SK-N-SH treated with all-trans-retinoic acid at 6 μM for 48 hours (cell line): ENCODE data around the gene TNFRSF18.
"Not testable (repeated sequence)": the region's sequence is repeated elsewhere in the genome, so short reads cannot be mapped to it uniquely, and the experiment has no call there.

Source experiments
- ATAC-seq: fragments of 200-7000 bp; cut with Tn5 transposase; 3 replicates; pipeline ENCODE4 v1.9.1; 2020; ENCODE audit warnings: mild to moderate bottlenecking, moderate library complexity
- ARNTL ChIP-seq: fragments of 450-650 bp; formaldehyde crosslinking; IDR thresholded peaks from 2 replicates; pipeline ENCODE4 v1.5.0; 2020; ENCODE audit warnings: low read depth, mild to moderate bottlenecking, moderate library complexity, borderline replicate concordance
- BACH2 ChIP-seq: fragments of 250-450 bp; sonication (Bioruptor Pico); IDR thresholded peaks from 2 replicates; pipeline ENCODE4 v1.9.0; 2021; ENCODE audit warnings: mild to moderate bottlenecking, borderline replicate concordance
- CSDC2 ChIP-seq: fragments of 250-450 bp; sonication (Bioruptor Pico); IDR thresholded peaks from 2 replicates; pipeline ENCODE4 v1.5.0; 2020; ENCODE audit warnings: mild to moderate bottlenecking, moderate library complexity
- ESRRG ChIP-seq: fragments of 250-450 bp; sonication (Bioruptor Pico); IDR thresholded peaks from 2 replicates; pipeline ENCODE4 v1.6.1; 2021; ENCODE audit warnings: mild to moderate bottlenecking
- GLIS3 ChIP-seq: fragments of 250-450 bp; sonication (Bioruptor Pico); IDR thresholded peaks from 2 replicates; pipeline ENCODE4 v1.5.0; 2020; ENCODE audit warnings: mild to moderate bottlenecking, moderate library complexity
- ISL1 ChIP-seq: fragments of 250-450 bp; sonication (Bioruptor Pico); IDR thresholded peaks from 2 replicates; pipeline ENCODE4 v2.1.2; 2022; ENCODE audit warnings: mild to moderate bottlenecking, moderate library complexity
- OSR1 ChIP-seq: fragments of 250-450 bp; sonication (Bioruptor Pico); IDR thresholded peaks from 2 replicates; pipeline ENCODE4 v1.8.0; 2022; ENCODE audit warnings: moderate library complexity, mild to moderate bottlenecking, inconsistent platforms
- PPARA ChIP-seq: fragments of 250-450 bp; sonication (Bioruptor Pico); IDR thresholded peaks from 2 replicates; pipeline ENCODE4 v1.5.0; 2020; ENCODE audit warnings: mild to moderate bottlenecking, borderline replicate concordance
- RARB ChIP-seq: fragments of 250-450 bp; sonication (Bioruptor Pico); IDR thresholded peaks from 2 replicates; pipeline ENCODE4 v1.8.0; 2021; ENCODE audit warnings: mild to moderate bottlenecking, moderate library complexity
- SNAI2 ChIP-seq: fragments of 250-450 bp; sonication (Bioruptor Pico); IDR thresholded peaks from 2 replicates; pipeline ENCODE4 v1.5.0; 2020; ENCODE audit warnings: mild to moderate bottlenecking, moderate library complexity
- TCF4 ChIP-seq: fragments of 250-450 bp; sonication (Bioruptor Pico); IDR thresholded peaks from 2 replicates; pipeline ENCODE4 v1.8.0; 2021; ENCODE audit warnings: mild to moderate bottlenecking, moderate library complexity, borderline replicate concordance
- TOX ChIP-seq: fragments of 250-450 bp; sonication (Bioruptor Pico); IDR thresholded peaks from 2 replicates; pipeline ENCODE4 v1.8.0; 2021; ENCODE audit warnings: mild to moderate bottlenecking, moderate library complexity, borderline replicate concordance
- ZC3H10 ChIP-seq: fragments of 250-450 bp; sonication (Bioruptor Pico); IDR thresholded peaks from 2 replicates; pipeline ENCODE4 v1.5.1; 2021; ENCODE audit warnings: mild to moderate bottlenecking, moderate library complexity
- ZFP3 ChIP-seq: fragments of 250-450 bp; sonication (Bioruptor Pico); IDR thresholded peaks from 2 replicates; pipeline ENCODE4 v1.5.0; 2020; ENCODE audit warnings: mild to moderate bottlenecking, moderate library complexity
- ZNF565 ChIP-seq: fragments of 450-650 bp; formaldehyde crosslinking; conservative IDR thresholded peaks from 2 replicates; pipeline ENCODE4 v1.5.0; 2020; ENCODE audit warnings: low read depth, mild to moderate bottlenecking, moderate library complexity
- ZNF70 ChIP-seq: fragments of 450-650 bp; formaldehyde crosslinking; IDR thresholded peaks from 2 replicates; pipeline ENCODE4 v1.5.0; 2020; ENCODE audit warnings: mild to moderate bottlenecking, moderate library complexity
- TF ChIP-seq, protein P1 (sequence below): fragments of 250-450 bp; sonication (Bioruptor Pico); IDR thresholded peaks from 2 replicates; pipeline ENCODE4 v1.5.1; 2020; ENCODE audit warnings: low read depth, mild to moderate bottlenecking, moderate library complexity
- TF ChIP-seq, protein P2 (sequence below): fragments of 250-450 bp; sonication (Bioruptor Pico); IDR thresholded peaks from 2 replicates; pipeline ENCODE4 v1.5.1; 2021; ENCODE audit warnings: mild to moderate bottlenecking, moderate library complexity
- TF ChIP-seq, protein P3 (sequence below): fragments of 250-450 bp; sonication (Bioruptor Pico); IDR thresholded peaks from 2 replicates; pipeline ENCODE4 v1.5.0; 2020; ENCODE audit warnings: mild to moderate bottlenecking, moderate library complexity
- TF ChIP-seq, protein P4 (sequence below): fragments of 250-450 bp; sonication (Bioruptor Pico); IDR thresholded peaks from 2 replicates; pipeline ENCODE4 v1.8.0; 2021; ENCODE audit warnings: low read depth, mild to moderate bottlenecking, moderate library complexity, borderline replicate concordance
- TF ChIP-seq, protein P5 (sequence below): fragments of 250-450 bp; sonication (Bioruptor Pico); IDR thresholded peaks from 2 replicates; pipeline ENCODE4 v1.8.0; 2020; ENCODE audit warnings: mild to moderate bottlenecking, moderate library complexity, borderline replicate concordance

Gene TNFRSF18

DNA sequence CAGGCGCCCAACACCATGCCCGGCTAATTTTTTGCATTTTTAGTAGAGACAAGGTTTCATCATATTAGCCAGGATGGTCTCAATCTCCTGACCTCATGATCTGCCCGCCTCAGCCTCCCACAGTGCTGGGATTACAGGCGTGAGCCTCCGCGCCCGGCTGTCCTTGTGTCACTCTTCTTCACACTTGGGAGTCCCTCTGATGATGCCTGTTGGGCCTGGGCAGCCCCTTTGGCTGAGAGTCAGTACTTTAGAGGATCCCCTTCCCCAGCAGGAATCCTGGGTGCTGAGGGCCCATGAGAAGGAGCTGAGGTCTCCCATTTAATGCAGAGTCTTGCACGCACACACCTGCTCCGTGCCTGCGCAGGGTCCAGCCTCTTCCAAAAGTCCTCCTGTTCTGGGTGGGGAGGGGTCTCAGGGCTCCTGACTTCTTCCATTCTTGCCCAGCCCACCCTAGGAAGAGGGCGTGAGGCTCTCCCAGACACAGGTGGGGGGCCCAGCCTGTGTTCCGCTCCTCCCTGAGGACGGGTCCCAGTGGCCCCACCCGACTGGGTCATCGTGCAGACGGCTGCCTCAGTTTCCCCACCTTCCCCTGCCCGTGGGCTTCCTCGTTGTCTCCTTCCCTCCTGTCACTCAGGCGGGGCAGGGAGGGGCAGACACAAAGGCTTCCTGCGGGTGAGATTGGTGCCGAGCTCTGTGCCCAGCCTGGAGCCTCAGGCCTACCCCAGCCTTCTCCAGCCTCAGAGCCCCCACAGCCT lies 28.8 kb downstream of the TNFRSF18 start:
- TF ChIP-seq, protein P1, sequence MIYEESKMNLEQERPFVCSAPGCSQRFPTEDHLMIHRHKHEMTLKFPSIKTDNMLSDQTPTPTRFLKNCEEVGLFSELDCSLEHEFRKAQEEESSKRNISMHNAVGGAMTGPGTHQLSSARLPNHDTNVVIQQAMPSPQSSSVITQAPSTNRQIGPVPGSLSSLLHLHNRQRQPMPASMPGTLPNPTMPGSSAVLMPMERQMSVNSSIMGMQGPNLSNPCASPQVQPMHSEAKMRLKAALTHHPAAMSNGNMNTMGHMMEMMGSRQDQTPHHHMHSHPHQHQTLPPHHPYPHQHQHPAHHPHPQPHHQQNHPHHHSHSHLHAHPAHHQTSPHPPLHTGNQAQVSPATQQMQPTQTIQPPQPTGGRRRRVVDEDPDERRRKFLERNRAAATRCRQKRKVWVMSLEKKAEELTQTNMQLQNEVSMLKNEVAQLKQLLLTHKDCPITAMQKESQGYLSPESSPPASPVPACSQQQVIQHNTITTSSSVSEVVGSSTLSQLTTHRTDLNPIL (CRISPR knock-in tag), result no peak
- no peak for TF ChIP-seq ZC3H10 (CRISPR knock-in tag)
- no peak for TF ChIP-seq PPARA
- TF ChIP-seq, protein P2, sequence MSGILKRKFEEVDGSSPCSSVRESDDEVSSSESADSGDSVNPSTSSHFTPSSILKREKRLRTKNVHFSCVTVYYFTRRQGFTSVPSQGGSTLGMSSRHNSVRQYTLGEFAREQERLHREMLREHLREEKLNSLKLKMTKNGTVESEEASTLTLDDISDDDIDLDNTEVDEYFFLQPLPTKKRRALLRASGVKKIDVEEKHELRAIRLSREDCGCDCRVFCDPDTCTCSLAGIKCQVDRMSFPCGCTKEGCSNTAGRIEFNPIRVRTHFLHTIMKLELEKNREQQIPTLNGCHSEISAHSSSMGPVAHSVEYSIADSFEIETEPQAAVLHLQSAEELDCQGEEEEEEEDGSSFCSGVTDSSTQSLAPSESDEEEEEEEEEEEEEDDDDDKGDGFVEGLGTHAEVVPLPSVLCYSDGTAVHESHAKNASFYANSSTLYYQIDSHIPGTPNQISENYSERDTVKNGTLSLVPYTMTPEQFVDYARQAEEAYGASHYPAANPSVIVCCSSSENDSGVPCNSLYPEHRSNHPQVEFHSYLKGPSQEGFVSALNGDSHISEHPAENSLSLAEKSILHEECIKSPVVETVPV (CRISPR knock-in tag), result no peak
- no peak for TF ChIP-seq ZNF70 (CRISPR knock-in tag)
- no peak for TF ChIP-seq RARB (CRISPR knock-in tag)
- no peak for TF ChIP-seq BACH2 (CRISPR knock-in tag)
- TF ChIP-seq OSR1 (CRISPR knock-in tag), result no peak
- TF ChIP-seq ESRRG (CRISPR knock-in tag), result no peak
- TF ChIP-seq GLIS3, result no peak
- TF ChIP-seq, protein P3, sequence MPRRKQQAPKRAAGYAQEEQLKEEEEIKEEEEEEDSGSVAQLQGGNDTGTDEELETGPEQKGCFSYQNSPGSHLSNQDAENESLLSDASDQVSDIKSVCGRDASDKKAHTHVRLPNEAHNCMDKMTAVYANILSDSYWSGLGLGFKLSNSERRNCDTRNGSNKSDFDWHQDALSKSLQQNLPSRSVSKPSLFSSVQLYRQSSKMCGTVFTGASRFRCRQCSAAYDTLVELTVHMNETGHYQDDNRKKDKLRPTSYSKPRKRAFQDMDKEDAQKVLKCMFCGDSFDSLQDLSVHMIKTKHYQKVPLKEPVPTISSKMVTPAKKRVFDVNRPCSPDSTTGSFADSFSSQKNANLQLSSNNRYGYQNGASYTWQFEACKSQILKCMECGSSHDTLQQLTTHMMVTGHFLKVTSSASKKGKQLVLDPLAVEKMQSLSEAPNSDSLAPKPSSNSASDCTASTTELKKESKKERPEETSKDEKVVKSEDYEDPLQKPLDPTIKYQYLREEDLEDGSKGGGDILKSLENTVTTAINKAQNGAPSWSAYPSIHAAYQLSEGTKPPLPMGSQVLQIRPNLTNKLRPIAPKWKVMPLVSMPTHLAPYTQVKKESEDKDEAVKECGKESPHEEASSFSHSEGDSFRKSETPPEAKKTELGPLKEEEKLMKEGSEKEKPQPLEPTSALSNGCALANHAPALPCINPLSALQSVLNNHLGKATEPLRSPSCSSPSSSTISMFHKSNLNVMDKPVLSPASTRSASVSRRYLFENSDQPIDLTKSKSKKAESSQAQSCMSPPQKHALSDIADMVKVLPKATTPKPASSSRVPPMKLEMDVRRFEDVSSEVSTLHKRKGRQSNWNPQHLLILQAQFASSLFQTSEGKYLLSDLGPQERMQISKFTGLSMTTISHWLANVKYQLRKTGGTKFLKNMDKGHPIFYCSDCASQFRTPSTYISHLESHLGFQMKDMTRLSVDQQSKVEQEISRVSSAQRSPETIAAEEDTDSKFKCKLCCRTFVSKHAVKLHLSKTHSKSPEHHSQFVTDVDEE, result no peak
- TF ChIP-seq, protein P4, sequence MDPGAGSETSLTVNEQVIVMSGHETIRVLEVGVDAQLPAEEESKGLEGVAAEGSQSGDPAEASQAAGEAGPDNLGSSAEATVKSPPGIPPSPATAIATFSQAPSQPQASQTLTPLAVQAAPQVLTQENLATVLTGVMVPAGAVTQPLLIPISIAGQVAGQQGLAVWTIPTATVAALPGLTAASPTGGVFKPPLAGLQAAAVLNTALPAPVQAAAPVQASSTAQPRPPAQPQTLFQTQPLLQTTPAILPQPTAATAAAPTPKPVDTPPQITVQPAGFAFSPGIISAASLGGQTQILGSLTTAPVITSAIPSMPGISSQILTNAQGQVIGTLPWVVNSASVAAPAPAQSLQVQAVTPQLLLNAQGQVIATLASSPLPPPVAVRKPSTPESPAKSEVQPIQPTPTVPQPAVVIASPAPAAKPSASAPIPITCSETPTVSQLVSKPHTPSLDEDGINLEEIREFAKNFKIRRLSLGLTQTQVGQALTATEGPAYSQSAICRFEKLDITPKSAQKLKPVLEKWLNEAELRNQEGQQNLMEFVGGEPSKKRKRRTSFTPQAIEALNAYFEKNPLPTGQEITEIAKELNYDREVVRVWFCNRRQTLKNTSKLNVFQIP (CRISPR knock-in tag), result no peak
- no peak for TF ChIP-seq ZNF565
- TF ChIP-seq ZFP3, result no peak
- no peak for TF ChIP-seq ISL1
- TF ChIP-seq CSDC2 (CRISPR knock-in tag), result no peak
- TF ChIP-seq TOX (CRISPR knock-in tag), result no peak
- TF ChIP-seq, protein P5, sequence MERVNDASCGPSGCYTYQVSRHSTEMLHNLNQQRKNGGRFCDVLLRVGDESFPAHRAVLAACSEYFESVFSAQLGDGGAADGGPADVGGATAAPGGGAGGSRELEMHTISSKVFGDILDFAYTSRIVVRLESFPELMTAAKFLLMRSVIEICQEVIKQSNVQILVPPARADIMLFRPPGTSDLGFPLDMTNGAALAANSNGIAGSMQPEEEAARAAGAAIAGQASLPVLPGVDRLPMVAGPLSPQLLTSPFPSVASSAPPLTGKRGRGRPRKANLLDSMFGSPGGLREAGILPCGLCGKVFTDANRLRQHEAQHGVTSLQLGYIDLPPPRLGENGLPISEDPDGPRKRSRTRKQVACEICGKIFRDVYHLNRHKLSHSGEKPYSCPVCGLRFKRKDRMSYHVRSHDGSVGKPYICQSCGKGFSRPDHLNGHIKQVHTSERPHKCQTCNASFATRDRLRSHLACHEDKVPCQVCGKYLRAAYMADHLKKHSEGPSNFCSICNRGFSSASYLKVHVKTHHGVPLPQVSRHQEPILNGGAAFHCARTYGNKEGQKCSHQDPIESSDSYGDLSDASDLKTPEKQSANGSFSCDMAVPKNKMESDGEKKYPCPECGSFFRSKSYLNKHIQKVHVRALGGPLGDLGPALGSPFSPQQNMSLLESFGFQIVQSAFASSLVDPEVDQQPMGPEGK, result no peak

DNA sequence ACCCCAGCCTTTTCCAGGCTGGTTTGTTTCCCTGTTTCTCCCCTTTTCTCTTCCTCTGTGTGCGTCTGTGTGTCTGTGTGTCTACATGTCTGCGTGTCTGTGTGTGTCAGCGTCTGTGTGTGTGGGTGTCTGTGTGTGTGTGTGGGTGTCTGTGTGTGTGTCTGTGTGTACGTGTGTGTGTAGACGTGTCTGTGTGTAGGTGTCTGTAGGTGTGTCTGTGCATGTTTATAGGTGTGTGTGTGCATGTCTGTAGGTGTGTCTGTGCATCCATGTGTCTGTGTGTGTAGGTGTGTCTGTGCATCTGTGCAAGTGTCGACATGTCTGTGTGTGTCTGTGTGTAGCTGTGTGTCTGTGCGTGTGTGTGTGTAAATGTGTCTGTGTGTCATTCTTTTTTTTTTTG lies 29.5 kb downstream of the TNFRSF18 start:
- ATAC-seq, result no peak
- TF ChIP-seq, protein P2 (CRISPR knock-in tag), result no peak
- TF ChIP-seq ESRRG (CRISPR knock-in tag) (no peak), ISL1 (no peak), TCF4 (CRISPR knock-in tag) (no peak), ZNF565 (no peak), SNAI2 (no peak), ARNTL (CRISPR knock-in tag) (no peak)

More for the DNA sequence above, 28.8 kb downstream of the TNFRSF18 start:
- ATAC-seq, result no peak

DNA sequence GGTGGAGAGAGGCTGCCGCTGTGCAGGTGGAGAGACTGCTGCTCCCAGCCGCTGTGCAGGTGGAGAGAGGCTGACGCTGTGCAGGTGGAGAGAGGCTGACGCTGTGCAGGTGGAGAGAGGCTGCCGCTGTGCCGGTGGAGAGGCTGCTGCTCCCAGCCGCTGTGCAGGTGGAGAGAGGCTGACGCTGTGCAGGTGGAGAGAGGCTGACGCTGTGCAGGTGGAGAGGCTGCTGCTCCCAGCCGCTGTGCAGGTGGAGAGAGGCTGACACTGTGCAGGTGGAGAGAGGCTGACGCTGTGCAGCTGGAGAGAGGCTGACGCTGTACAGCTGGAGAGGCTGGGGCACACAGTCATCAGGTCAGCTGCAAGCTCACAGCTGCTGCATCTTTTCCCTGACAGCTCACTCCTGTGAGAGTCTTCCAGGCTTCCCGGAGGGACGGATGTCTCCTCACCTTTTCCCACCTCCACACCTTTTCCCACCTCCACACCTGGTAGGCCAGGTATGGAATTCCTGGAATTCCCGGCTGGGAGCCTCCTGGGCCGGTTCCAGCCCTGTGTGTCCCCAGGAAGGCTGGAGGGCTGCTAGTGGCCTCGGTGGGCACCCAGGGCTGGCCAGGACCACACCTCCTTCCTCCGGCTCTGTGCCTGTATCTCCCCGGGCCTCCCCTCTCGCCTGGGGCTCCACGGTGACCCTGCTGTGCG lies 30.2 kb downstream of the TNFRSF18 start:
- not testable (repeated sequence) for ATAC-seq
